Measurements from ENCODE around the gene SLC25A30.

Gene SLC25A30

GRCh38 chr13:45417790-45418534, at the start of gene SLC25A30:
SLC25A30 (minus strand) TSS chr13:45418373; CDS start chr13:45411425, 6,948 bp downstream.
- peak; percentile 95 for DNase-seq

- DNase-seq = no peak
These were observed 48.2 kb upstream of the SLC25A30 start for GRCh38 chr13:45466359-45466758.

GRCh38 chr13:45464687-45465453, 46.7 kb upstream of the SLC25A30 start, which contains the start of gene COG3:
COG3 (plus strand) TSS chr13:45464939; CDS start chr13:45465037, 98 bp downstream.
- peak; percentile 97 for DNase-seq

- no peak for DNase-seq
These were observed 46.0 kb upstream of the SLC25A30 start for GRCh38 chr13:45464141-45464686.

GRCh38 chr13:45456196-45456972, 38.2 kb upstream of the SLC25A30 start:
- no peak for DNase-seq

GRCh38 chr13:45454204-45454603, 36.0 kb upstream of the SLC25A30 start:
- no peak for DNase-seq

GRCh38 chr13:45451282-45451681, 33.1 kb upstream of the SLC25A30 start:
- no peak for DNase-seq

GRCh38 chr13:45448965-45449559, 30.9 kb upstream of the SLC25A30 start:
- no peak for DNase-seq

- DNase-seq = no peak
These were observed 29.0 kb upstream of the SLC25A30 start for GRCh38 chr13:45447050-45447661.

- no peak for DNase-seq
These were observed 28.0 kb upstream of the SLC25A30 start for GRCh38 chr13:45446181-45446580.

- no peak for DNase-seq
These were observed 26.9 kb upstream of the SLC25A30 start for GRCh38 chr13:45445053-45445452.

- peak; percentile 71 for DNase-seq
These were observed 23.5 kb upstream of the SLC25A30 start for GRCh38 chr13:45441633-45442032.

GRCh38 chr13:45439781-45440462, 21.7 kb upstream of the SLC25A30 start:
- DNase-seq = no peak

GRCh38 chr13:45439008-45439407, 20.8 kb upstream of the SLC25A30 start:
- peak; percentile 54 for DNase-seq

- DNase-seq = no peak
These were observed 19.8 kb upstream of the SLC25A30 start for GRCh38 chr13:45437947-45438346.

GRCh38 chr13:45436953-45437352, 18.8 kb upstream of the SLC25A30 start:
- no peak for DNase-seq

GRCh38 chr13:45436332-45436731, 18.2 kb upstream of the SLC25A30 start:
- no peak for DNase-seq

- no peak for DNase-seq
These were observed 16.6 kb upstream of the SLC25A30 start for GRCh38 chr13:45434556-45435371.

GRCh38 chr13:45433381-45433790, 15.2 kb upstream of the SLC25A30 start:
- no peak for DNase-seq

- no peak for DNase-seq
These were observed 14.7 kb upstream of the SLC25A30 start for GRCh38 chr13:45432737-45433380.
